T-cell (primary cell): ENCODE measurements around the gene ARMC6. TPM values are rescaled to one million over a fixed set of nuclear protein-coding genes. Genes with fewer than 3 reads are reported as not detected.

ENCODE experiments used
- ATAC-seq, 4 experiments: fragments of 200-7000 bp in 3 of 4; fragments of 150-1000 bp in 1 of 4; cut with Tn5 transposase; replicated peaks in 1 of 4; 1 replicate in 3 of 4; 2 replicates in 1 of 4; pipeline ENCODE4 v1.10.0; 2021; ENCODE audit warnings: moderate library complexity in 3 of 4, mild to moderate bottlenecking in 2 of 4, moderate number of reproducible peaks in 1 of 4
- CTCF ChIA-PET, 2 donors: fragments of 300-600 bp; sonication (Branson Sonifier 250); formaldehyde crosslinking; loops; one replicate each; lab custom pipeline; 2022; ENCODE audit warnings: antibody characterized with exemption in 2 of 2; lab: Charles Lee
- POLR2A ChIA-PET, 2 donors: fragments of 300-600 bp; sonication (Branson Sonifier 250); formaldehyde crosslinking; loops; one replicate each; lab custom pipeline; 2022; ENCODE audit warnings: antibody characterized with exemption in 2 of 2; lab: Charles Lee
- DNase-seq, 35 experiments: peaks; one replicate each; pipeline versions ENCODE4 v3.0.0 to v3.0.0-alpha.2; 2013 to 2023
- H3K27ac ChIP-seq: one replicate; pipeline ENCODE4 v1.5.1; 2013; ENCODE audit warnings: low read length
- H3K27me3 ChIP-seq, 2 experiments: replicated peaks in 1 of 2; 1 replicate in 1 of 2; 2 replicates in 1 of 2; pipeline versions ENCODE4 v1.6.1 to v1.7.0; 2013; ENCODE audit warnings: low read length in 1 of 2, mixed read lengths in 1 of 2; ENCODE audit not compliant: control insufficient read depth in 2 of 2, insufficient read depth in 2 of 2; ENCODE audit errors: extremely low read depth in 1 of 2
- H3K36me3 ChIP-seq, 2 donors: 1 replicate in 1 of 2; 2 replicates in 1 of 2; pipeline versions ENCODE4 v1.6.1 to v1.7.0; 2013; ENCODE audit warnings: low read length in 1 of 2; ENCODE audit not compliant: control insufficient read depth in 2 of 2, insufficient read depth in 1 of 2; ENCODE audit errors: extremely low read depth in 1 of 2
- H3K4me1 ChIP-seq, 2 experiments: 1 replicate in 1 of 2; 2 replicates in 1 of 2; pipeline versions ENCODE4 v1.6.1 to v1.7.0; 2013; ENCODE audit warnings: low read length in 2 of 2, mixed read lengths in 1 of 2; ENCODE audit not compliant: insufficient read depth in 2 of 2, control insufficient read depth in 1 of 2; ENCODE audit errors: extremely low read depth in 1 of 2
- H3K4me3 ChIP-seq, 2 donors: 1 replicate in 1 of 2; 2 replicates in 1 of 2; pipeline versions ENCODE4 v1.5.1 to v1.7.0; 2013; ENCODE audit warnings: mild to moderate bottlenecking in 2 of 2, low read length in 1 of 2, moderate library complexity in 1 of 2; ENCODE audit not compliant: control insufficient read depth in 1 of 2; ENCODE audit errors: extremely low read depth in 1 of 2
- H3K9me3 ChIP-seq: 2 replicates; pipeline ENCODE4 v1.7.0; 2013
- H3K27ac Mint-ChIP-seq, 2 donors: one replicate each; pipeline ENCODE4 v1.8.0; 2020 to 2021; ENCODE audit warnings: mild to moderate bottlenecking in 2 of 2, mixed read lengths in 2 of 2
- H3K27me3 Mint-ChIP-seq, 2 donors: one replicate each; pipeline ENCODE4 v1.8.0; 2021 to 2022; ENCODE audit warnings: mixed read lengths in 2 of 2
- H3K36me3 Mint-ChIP-seq: one replicate; pipeline ENCODE4 v1.8.0; 2021; ENCODE audit warnings: mixed read lengths
- H3K4me1 Mint-ChIP-seq, 3 donors: one replicate each; pipeline ENCODE4 v1.8.0; 2020 to 2022; ENCODE audit warnings: mixed read lengths in 3 of 3, mild to moderate bottlenecking in 1 of 3
- H3K4me3 Mint-ChIP-seq, 3 donors: one replicate each; pipeline ENCODE4 v1.8.0; 2020 to 2022; ENCODE audit warnings: mild to moderate bottlenecking in 3 of 3, mixed read lengths in 3 of 3, moderate library complexity in 3 of 3
- H3K9me3 Mint-ChIP-seq, 3 donors: one replicate each; pipeline ENCODE4 v1.8.0; 2020 to 2022; ENCODE audit warnings: mixed read lengths in 3 of 3
- WGBS: methylation state at CpG from one replicate; pipeline ENCODE4 v1.1.5; 2013; ENCODE audit warnings: missing lambda C conversion rate; ENCODE audit not compliant: insufficient coverage; 5-methylcytosine and 5-hydroxymethylcytosine counted together
- total RNA-seq, 35 experiments: library from RNA in 6 of 35; stranded (reverse) in 6 of 35; fragments of 120-200 nt in 1 of 35; gene quantifications; one replicate each; pipeline versions ENCODE4 v1.2.1 to v1.2.4 and lab custom pipeline; 2013 to 2026

ARMC6 gene
- total RNA-seq, 5 donors from 2014 or later (not counting 1 experiment from before 2014, with no cell fraction given), result 12.8 to 22.7 (median 18.7) TPM

DNA sequence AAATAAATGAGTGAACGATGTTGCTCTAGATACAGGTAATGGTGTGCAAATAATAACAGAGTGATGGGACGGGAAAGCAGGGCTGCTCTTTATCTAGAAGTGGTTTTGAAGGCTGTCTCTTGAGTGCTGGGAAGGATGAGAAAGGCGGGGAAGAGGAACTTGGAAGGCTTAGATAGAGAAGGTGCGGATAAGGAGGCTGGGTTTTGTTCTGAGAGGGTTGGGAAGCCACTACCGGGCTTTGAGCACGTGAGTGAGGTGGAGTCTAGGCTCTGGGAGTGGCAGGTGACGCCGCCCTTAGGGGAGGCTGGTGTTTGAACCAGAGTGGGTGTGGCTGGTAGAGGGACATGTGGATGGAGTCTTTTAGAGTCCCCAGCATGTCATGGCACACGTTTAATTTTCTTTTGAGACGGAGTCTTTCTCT lies 811 bp downstream of the ARMC6 start:
- Histone ChIP-seq H3K27ac (peak overlapping the region; percentile 76), H3K27me3 (no peaks in the 10 kb centered on the region), H3K4me1 (peaks cover 12 to 31% of the 10 kb centered on the region in 2 experiments), H3K36me3 (peaks cover 1 to 21% of the 10 kb centered on the region in 2 donors), H3K9me3 (no peaks in the 10 kb centered on the region), H3K4me3 (peak overlapping the region; percentile 67 to 77)
- DNase-seq (peak; percentile 9 to 77 (median 57)), ATAC-seq (peak; percentile 36 to 60 (median 48))
- CTCF ChIA-PET, result no interaction called here
- H3K9me3 Mint-ChIP-seq, result no peaks in the 10 kb centered on the region
- H3K36me3 Mint-ChIP-seq, result peaks cover 8% of the 10 kb centered on the region
- 0% methylated on average over 9 of the region's 10 CpGs for WGBS
- peaks cover 23 to 42% (median 37%) of the 10 kb centered on the region in 3 donors for H3K4me1 Mint-ChIP-seq
- peak overlapping the region; percentile 57 to 92 for H3K27ac Mint-ChIP-seq
- peak overlapping the region; percentile 75 to 89 (median 78) for H3K4me3 Mint-ChIP-seq
- H3K27me3 Mint-ChIP-seq, result no peaks in the 10 kb centered on the region
- POLR2A ChIA-PET, result no interaction called here

DNA sequence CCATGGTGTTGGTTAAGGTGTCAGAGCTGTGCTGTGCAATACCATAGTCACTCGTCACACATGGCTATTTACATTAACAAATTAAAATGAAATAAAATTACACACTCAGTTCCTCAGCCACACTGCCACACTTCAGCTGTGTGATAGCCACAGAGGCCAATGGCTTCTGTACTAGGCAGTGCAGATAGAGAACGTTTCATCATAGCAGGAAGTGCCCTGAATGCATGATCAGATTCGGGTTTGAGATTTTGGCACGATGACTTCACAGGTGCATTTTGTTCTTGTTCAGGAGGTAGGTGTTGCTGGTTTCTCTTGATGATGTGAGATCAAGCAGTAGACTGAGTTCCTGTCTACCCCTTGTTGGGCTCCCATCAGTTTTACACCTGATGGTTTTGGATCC lies 6.5 kb downstream of the ARMC6 start:
- no peaks in the 10 kb centered on the region for H3K27me3 Mint-ChIP-seq
- Histone ChIP-seq H3K4me1 (peaks cover 10 to 19% of the 10 kb centered on the region in 2 experiments), H3K9me3 (no peaks in the 10 kb centered on the region), H3K4me3 (no peak overlapping the region), H3K27ac (peak overlapping the region; percentile 68), H3K36me3 (peaks cover 8 to 29% of the 10 kb centered on the region in 2 donors), H3K27me3 (no peaks in the 10 kb centered on the region)
- ChIA-PET CTCF (no interaction called here), POLR2A (no interaction called here)
- peak overlapping the region in 1 of 3 donors; percentile 8 for H3K4me3 Mint-ChIP-seq
- DNase-seq, result peak in 24 of 35 experiments; percentile 17 to 68 (median 32)
- peaks cover 5% of the 10 kb centered on the region for H3K36me3 Mint-ChIP-seq
- 4% methylated on average over 3 of the region's 4 CpGs for WGBS
- peak overlapping the region; percentile 79 to 80 for H3K27ac Mint-ChIP-seq
- no peaks in the 10 kb centered on the region for H3K9me3 Mint-ChIP-seq
- peak; percentile 61 to 98 (median 78) for ATAC-seq
- H3K4me1 Mint-ChIP-seq, result peaks cover 21 to 34% (median 29%) of the 10 kb centered on the region in 3 donors

DNA sequence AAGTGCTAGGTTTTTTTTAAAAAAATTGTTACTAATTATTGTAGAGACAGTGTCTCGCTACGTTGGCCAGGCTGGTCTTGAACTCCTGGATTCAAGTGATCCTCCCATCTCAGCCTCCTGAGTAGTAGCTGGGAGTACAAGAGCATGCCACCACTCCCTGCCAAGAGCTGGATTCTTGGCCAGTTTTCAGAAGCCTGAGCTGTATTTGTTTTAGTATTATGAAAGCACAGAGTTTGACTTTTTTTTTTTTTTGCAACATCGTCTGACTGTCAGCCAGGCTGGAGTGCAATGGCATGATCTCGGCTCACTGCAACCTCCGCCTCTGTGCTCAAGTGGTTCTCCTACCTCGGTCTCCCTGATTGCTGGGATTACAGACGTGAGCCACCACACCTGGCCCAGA lies 7.0 kb downstream of the ARMC6 start:
- Mint-ChIP-seq H3K4me3 (peak overlapping the region in 1 of 3 donors; percentile 8), H3K9me3 (no peaks in the 10 kb centered on the region), H3K27me3 (no peaks in the 10 kb centered on the region), H3K27ac (peak overlapping the region; percentile 79 to 80), H3K4me1 (peaks cover 21 to 30% (median 27%) of the 10 kb centered on the region in 3 donors), H3K36me3 (peaks cover 9% of the 10 kb centered on the region)
- ATAC-seq (no peak), DNase-seq (no peak)
- H3K4me1 ChIP-seq, result peaks cover 10 to 19% of the 10 kb centered on the region in 2 experiments
- 89% methylated on average over 6 of the region's 7 CpGs for WGBS
- H3K27me3 ChIP-seq, result no peaks in the 10 kb centered on the region
- POLR2A ChIA-PET, result no interaction called here
- peak overlapping the region; percentile 68 for H3K27ac ChIP-seq
- CTCF ChIA-PET, result interaction anchor here in 1 of 2 donors (0.6 kb wide), 1 partner anchor 243 kb away, joined by 6 read pairs; no protein-coding TSS in a partner anchor
- no peaks in the 10 kb centered on the region for H3K9me3 ChIP-seq
- peaks cover 8 to 30% of the 10 kb centered on the region in 2 donors for H3K36me3 ChIP-seq
- H3K4me3 ChIP-seq, result no peak overlapping the region

DNA sequence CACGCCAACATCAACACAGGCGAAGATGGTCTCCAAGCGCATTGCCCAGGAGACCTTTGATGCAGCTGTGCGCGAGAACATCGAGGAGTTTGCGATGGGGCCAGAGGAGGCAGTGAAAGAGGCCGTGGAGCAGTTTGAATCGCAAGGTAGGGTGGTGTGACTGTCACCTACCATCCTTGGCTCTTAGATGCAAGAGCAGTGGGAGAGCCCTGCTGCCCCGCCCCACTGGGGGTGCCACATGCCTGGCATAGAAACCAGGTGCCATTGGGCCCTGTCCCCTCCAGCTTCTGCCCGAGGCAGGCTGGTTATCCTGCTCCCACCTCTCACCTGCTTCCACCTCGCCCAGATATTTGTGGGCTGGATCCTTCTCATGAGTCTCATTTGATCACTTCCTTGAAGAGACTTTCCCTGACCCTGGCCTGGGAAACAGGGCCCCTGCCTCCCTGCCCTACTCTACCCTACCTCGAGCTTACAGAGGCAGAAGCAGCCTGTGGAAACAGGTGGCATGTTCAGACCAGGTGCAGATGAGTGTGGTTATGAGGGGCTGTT lies 9.4 kb downstream of the ARMC6 start:
- H3K4me3 ChIP-seq, result no peak overlapping the region
- ChIA-PET POLR2A (no interaction called here), CTCF (no interaction called here)
- no peaks in the 10 kb centered on the region for H3K27me3 Mint-ChIP-seq
- 96% methylated on average over 12 of the region's 13 CpGs for WGBS
- no peak overlapping the region for H3K4me3 Mint-ChIP-seq
- no peaks in the 10 kb centered on the region for H3K27me3 ChIP-seq
- no peak overlapping the region for H3K27ac Mint-ChIP-seq
- no peak for ATAC-seq
- no peaks in the 10 kb centered on the region for H3K9me3 ChIP-seq
- H3K27ac ChIP-seq, result no peak overlapping the region
- H3K36me3 ChIP-seq, result peaks cover 8 to 32% of the 10 kb centered on the region in 2 donors
- DNase-seq, result no peak
- peaks cover 13% of the 10 kb centered on the region for H3K36me3 Mint-ChIP-seq
- peaks cover 10 to 19% of the 10 kb centered on the region in 2 experiments for H3K4me1 ChIP-seq
- no peaks in the 10 kb centered on the region for H3K9me3 Mint-ChIP-seq
- peaks cover 19 to 21% (median 20%) of the 10 kb centered on the region in 3 donors for H3K4me1 Mint-ChIP-seq

DNA sequence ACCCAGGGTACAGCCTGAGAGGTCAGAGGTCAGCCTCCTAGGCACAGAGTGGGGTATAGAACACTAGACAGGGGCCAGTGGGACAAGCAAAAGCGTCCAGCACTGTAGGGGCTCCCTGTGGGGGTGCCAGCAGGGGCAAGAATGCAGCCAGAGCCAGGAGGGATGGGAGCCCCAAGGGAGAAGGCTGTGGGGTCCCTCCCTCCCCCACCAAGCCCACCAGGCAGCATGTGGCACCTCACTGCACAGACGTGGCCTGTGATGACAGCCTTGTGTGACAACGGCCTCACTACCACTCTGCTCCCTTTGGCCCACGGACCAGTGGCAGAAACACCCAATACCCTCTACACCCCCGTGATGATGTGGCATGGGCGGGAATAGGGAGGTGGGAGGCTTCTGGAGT lies 10.1 kb downstream of the ARMC6 start:
- ATAC-seq (no peak), DNase-seq (no peak)
- H3K4me3 ChIP-seq, result no peak overlapping the region
- Mint-ChIP-seq H3K4me3 (no peak overlapping the region), H3K9me3 (no peaks in the 10 kb centered on the region), H3K27me3 (no peaks in the 10 kb centered on the region), H3K27ac (no peak overlapping the region), H3K36me3 (peaks cover 13% of the 10 kb centered on the region), H3K4me1 (peaks cover 19 to 21% (median 20%) of the 10 kb centered on the region in 3 donors)
- peaks cover 8 to 32% of the 10 kb centered on the region in 2 donors for H3K36me3 ChIP-seq
- 55% methylated on average over 2 of the region's 6 CpGs for WGBS
- CTCF ChIA-PET, result no interaction called here
- POLR2A ChIA-PET, result no interaction called here
- no peaks in the 10 kb centered on the region for H3K27me3 ChIP-seq
- H3K27ac ChIP-seq, result no peak overlapping the region
- peaks cover 10 to 19% of the 10 kb centered on the region in 2 experiments for H3K4me1 ChIP-seq
- no peaks in the 10 kb centered on the region for H3K9me3 ChIP-seq

DNA sequence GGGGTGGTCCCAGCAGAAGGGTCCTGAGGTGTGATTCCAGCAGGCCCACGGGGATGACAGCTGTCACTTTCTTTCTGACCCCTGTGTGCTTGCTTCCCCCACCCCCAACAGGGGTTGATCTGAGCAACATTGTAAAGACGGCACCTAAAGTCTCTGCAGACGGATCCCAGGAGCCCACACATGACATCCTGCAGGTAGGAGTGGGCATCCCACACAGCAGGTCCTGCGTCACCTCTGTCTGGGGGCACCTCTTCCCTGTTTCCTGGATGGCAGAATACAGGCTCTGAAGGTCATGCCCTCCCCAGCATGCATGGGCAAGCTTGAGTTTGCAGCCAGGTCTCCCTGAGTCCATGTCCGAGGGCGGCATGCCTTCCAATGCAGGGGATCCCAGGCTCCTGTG lies 10.5 kb downstream of the ARMC6 start:
- Histone ChIP-seq H3K27ac (no peak overlapping the region), H3K4me3 (no peak overlapping the region), H3K9me3 (no peaks in the 10 kb centered on the region), H3K4me1 (peaks cover 10 to 19% of the 10 kb centered on the region in 2 experiments), H3K27me3 (no peaks in the 10 kb centered on the region), H3K36me3 (peaks cover 8 to 30% of the 10 kb centered on the region in 2 donors)
- Mint-ChIP-seq H3K4me3 (no peak overlapping the region), H3K27me3 (no peaks in the 10 kb centered on the region), H3K27ac (no peak overlapping the region), H3K36me3 (peaks cover 13% of the 10 kb centered on the region), H3K4me1 (peaks cover 19 to 21% (median 20%) of the 10 kb centered on the region in 3 donors), H3K9me3 (no peaks in the 10 kb centered on the region)
- ATAC-seq, result no peak
- POLR2A ChIA-PET, result no interaction called here
- CTCF ChIA-PET, result no interaction called here
- DNase-seq, result no peak
- 97% methylated on average over 5 of the region's 6 CpGs for WGBS
